Mucosa of stomach (tissue), 1 donor: ENCODE measurements around the gene CTTNBP2.

Experiments used
- H3K27me3 ChIP-seq: one replicate; pipeline ENCODE4 v1.7.0; 2013; ENCODE audit warnings: mild to moderate bottlenecking, low read length; ENCODE audit not compliant: control insufficient read depth, insufficient read depth
- H3K36me3 ChIP-seq: one replicate; pipeline ENCODE4 v1.7.0; 2013; ENCODE audit warnings: low read length; ENCODE audit not compliant: control insufficient read depth, insufficient read depth
- H3K4me1 ChIP-seq: one replicate; pipeline ENCODE4 v1.7.0; 2013; ENCODE audit warnings: mild to moderate bottlenecking, low read length; ENCODE audit not compliant: control insufficient read depth, insufficient read depth
- H3K4me3 ChIP-seq: one replicate; pipeline ENCODE4 v1.7.0; 2013; ENCODE audit warnings: low read length
- H3K9ac ChIP-seq: one replicate; pipeline ENCODE4 v1.7.0; 2013; ENCODE audit warnings: mild to moderate bottlenecking, low read length, moderate library complexity
- H3K9me3 ChIP-seq: one replicate; pipeline ENCODE4 v1.7.0; 2013; ENCODE audit warnings: mild to moderate bottlenecking, low read length, moderate library complexity; ENCODE audit not compliant: control insufficient read depth
- donor health status: Pancreatic carcinoma.

Gene CTTNBP2

DNA sequence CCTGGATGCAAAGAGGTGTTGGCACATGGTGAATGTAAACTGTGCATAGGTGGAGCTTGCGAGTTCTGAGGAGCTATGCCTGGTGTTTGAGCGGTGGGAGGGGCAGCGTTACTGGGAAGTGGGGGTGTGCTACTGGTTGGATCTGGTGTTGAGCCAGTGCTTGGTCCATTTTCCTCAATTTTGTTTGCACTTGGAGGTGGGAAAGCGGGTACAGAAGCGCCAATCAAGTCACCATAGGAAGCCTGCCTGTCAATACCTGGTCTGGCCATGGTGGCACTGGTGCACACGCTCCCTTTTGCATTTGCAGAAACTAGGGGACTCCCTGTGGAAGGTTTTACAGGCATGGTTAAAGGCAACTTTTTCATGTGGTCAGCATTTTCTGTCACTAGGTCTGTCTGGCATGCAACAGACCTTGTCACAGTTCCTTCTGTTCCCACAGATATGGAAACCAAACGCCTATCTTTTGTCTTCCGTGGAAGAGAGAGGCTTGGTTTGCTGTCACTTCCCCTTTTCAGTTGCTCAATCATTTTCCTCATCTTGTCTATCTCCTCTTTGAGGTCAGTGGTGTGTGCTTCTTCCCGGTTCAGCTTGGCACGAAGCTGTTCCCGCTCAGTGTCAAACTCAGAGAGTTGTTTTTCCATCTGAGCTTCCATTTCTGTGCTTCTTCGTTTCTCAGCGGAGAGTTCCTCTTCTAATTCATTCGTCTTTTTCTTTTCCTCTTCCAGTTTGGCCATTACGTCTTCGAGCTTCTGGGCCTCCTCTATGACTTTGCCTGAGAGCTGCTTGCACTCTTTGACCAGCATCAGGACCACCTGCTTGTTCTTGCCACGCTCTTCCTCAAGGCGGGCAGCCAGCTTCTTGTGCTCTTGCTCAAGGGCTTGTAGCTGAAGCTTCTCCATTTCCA, 81.1 kb downstream of the CTTNBP2 start:
- Histone ChIP-seq H3K36me3 (no peaks in the 10 kb centered on the region), H3K9ac (no peak overlapping the region), H3K4me1 (no peaks in the 10 kb centered on the region), H3K27me3 (no peaks in the 10 kb centered on the region), H3K9me3 (no peaks in the 10 kb centered on the region), H3K4me3 (no peak overlapping the region)

DNA sequence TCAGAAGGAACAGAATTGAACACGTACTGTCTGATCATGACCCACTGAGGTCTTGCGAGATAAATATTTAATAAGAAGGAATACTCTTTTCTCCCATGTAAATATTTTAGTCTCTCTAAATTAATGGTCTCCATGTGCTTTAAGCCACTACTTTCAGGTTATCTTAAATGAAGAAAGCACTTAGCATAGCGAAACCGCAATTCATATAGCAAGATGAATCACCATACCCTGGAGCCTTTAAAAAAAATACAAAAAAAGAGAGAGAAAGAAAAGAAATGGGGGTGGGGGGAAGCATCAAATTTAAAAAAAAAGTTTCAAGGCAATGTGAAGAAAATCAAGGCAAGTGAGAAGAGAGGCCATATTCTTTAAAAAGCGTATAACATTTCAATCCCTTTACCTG, 82.5 kb downstream of the CTTNBP2 start:
- Histone ChIP-seq H3K4me3 (no peak overlapping the region), H3K4me1 (no peaks in the 10 kb centered on the region), H3K27me3 (no peaks in the 10 kb centered on the region), H3K9ac (no peak overlapping the region), H3K9me3 (no peaks in the 10 kb centered on the region), H3K36me3 (no peaks in the 10 kb centered on the region)

DNA sequence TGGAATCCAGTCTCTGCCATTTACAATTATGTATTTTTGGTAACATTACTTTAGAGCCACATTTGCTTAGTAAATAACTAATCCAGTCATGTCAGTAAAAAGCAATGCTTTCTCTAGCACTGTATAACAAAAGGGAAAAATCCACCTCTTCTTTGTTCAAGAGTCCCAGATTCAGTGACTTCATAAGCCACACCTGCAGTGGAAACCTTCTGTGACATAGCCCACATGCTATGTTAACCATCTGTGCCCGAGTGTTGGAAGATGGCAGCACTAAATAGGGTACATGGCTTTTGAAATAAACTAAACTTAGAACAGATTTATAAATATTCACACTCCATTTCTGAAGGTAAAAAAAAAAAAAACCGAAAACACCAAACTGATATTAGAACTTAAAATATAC, 83.0 kb downstream of the CTTNBP2 start:
- no peaks in the 10 kb centered on the region for H3K36me3 ChIP-seq
- H3K27me3 ChIP-seq = no peaks in the 10 kb centered on the region
- no peak overlapping the region for H3K4me3 ChIP-seq
- H3K9me3 ChIP-seq = no peaks in the 10 kb centered on the region
- H3K4me1 ChIP-seq = no peaks in the 10 kb centered on the region
- H3K9ac ChIP-seq = no peak overlapping the region

GRCh38 chr7:117785431-117785830, 87.8 kb downstream of the CTTNBP2 start:
- Histone ChIP-seq H3K4me3 (no peak overlapping the region), H3K4me1 (no peaks in the 10 kb centered on the region), H3K9me3 (no peaks in the 10 kb centered on the region), H3K27me3 (no peaks in the 10 kb centered on the region), H3K36me3 (no peaks in the 10 kb centered on the region), H3K9ac (no peak overlapping the region)

- no peaks in the 10 kb centered on the region for H3K36me3 ChIP-seq
- no peaks in the 10 kb centered on the region for H3K27me3 ChIP-seq
- no peaks in the 10 kb centered on the region for H3K4me1 ChIP-seq
- H3K4me3 ChIP-seq = no peak overlapping the region
- no peak overlapping the region for H3K9ac ChIP-seq
- no peaks in the 10 kb centered on the region for H3K9me3 ChIP-seq
Measured at GRCh38 chr7:117784315-117784714, 88.9 kb downstream of the CTTNBP2 start.

- Histone ChIP-seq H3K4me1 (no peaks in the 10 kb centered on the region), H3K9ac (no peak overlapping the region), H3K4me3 (no peak overlapping the region), H3K27me3 (no peaks in the 10 kb centered on the region), H3K36me3 (no peaks in the 10 kb centered on the region), H3K9me3 (no peaks in the 10 kb centered on the region)
Measured at GRCh38 chr7:117782761-117783160, 90.5 kb downstream of the CTTNBP2 start.

- H3K9me3 ChIP-seq = no peaks in the 10 kb centered on the region
- no peak overlapping the region for H3K9ac ChIP-seq
- H3K4me1 ChIP-seq = no peaks in the 10 kb centered on the region
- H3K36me3 ChIP-seq = no peaks in the 10 kb centered on the region
- no peaks in the 10 kb centered on the region for H3K27me3 ChIP-seq
- H3K4me3 ChIP-seq = no peak overlapping the region
Measured at GRCh38 chr7:117781707-117782106, 91.5 kb downstream of the CTTNBP2 start.

GRCh38 chr7:117780832-117781231, 92.4 kb downstream of the CTTNBP2 start:
- Histone ChIP-seq H3K4me3 (no peak overlapping the region), H3K36me3 (no peaks in the 10 kb centered on the region), H3K9me3 (no peaks in the 10 kb centered on the region), H3K9ac (no peak overlapping the region), H3K4me1 (no peaks in the 10 kb centered on the region), H3K27me3 (no peaks in the 10 kb centered on the region)

GRCh38 chr7:117777335-117778142, 95.7 kb downstream of the CTTNBP2 start:
- H3K4me1 ChIP-seq = no peaks in the 10 kb centered on the region
- H3K9ac ChIP-seq = no peak overlapping the region
- H3K36me3 ChIP-seq = no peaks in the 10 kb centered on the region
- no peaks in the 10 kb centered on the region for H3K9me3 ChIP-seq
- H3K27me3 ChIP-seq = no peaks in the 10 kb centered on the region
- no peak overlapping the region for H3K4me3 ChIP-seq

- no peaks in the 10 kb centered on the region for H3K36me3 ChIP-seq
- H3K4me1 ChIP-seq = no peaks in the 10 kb centered on the region
- no peak overlapping the region for H3K4me3 ChIP-seq
- no peaks in the 10 kb centered on the region for H3K27me3 ChIP-seq
- no peaks in the 10 kb centered on the region for H3K9me3 ChIP-seq
- H3K9ac ChIP-seq = no peak overlapping the region
Measured at GRCh38 chr7:117776224-117776623, 97.0 kb downstream of the CTTNBP2 start.

DNA sequence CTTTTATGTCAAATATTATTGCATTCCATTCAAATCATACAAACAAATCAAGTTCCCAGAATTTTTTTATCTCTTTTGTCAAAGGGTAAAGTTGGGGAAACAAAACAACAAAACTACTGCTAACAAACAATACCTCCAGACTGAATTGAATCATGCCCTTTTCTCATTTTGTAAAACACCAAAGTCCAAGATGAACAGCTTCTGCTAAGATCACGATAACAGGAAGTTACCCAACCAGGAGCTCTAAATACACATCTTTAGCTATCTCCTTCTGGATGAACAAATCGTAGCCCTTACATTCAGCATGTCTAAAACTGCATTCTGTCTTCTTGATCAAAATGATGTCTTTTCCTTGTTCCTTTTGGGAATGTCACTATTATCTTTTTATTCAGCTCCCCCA, 97.4 kb downstream of the CTTNBP2 start:
- H3K9me3 ChIP-seq = no peaks in the 10 kb centered on the region
- no peaks in the 10 kb centered on the region for H3K36me3 ChIP-seq
- no peak overlapping the region for H3K9ac ChIP-seq
- H3K27me3 ChIP-seq = no peaks in the 10 kb centered on the region
- H3K4me1 ChIP-seq = no peaks in the 10 kb centered on the region
- no peak overlapping the region for H3K4me3 ChIP-seq

- H3K4me3 ChIP-seq = no peak overlapping the region
- H3K36me3 ChIP-seq = no peaks in the 10 kb centered on the region
- H3K9ac ChIP-seq = no peak overlapping the region
- H3K27me3 ChIP-seq = no peaks in the 10 kb centered on the region
- no peaks in the 10 kb centered on the region for H3K4me1 ChIP-seq
- no peaks in the 10 kb centered on the region for H3K9me3 ChIP-seq
Measured at GRCh38 chr7:117774943-117775342, 98.3 kb downstream of the CTTNBP2 start.
